Fibroblast of skin of right biceps (primary cell): Measurements from ENCODE around the gene SOX15.
"Not testable (repeated sequence)": the region's sequence is repeated elsewhere in the genome, so short reads cannot be mapped to it uniquely, and the experiment has no call there.

ENCODE experiments used
- DNase-seq: peaks from one replicate; pipeline ENCODE4 v3.0.0-alpha.2; 2013

Gene SOX15

DNA sequence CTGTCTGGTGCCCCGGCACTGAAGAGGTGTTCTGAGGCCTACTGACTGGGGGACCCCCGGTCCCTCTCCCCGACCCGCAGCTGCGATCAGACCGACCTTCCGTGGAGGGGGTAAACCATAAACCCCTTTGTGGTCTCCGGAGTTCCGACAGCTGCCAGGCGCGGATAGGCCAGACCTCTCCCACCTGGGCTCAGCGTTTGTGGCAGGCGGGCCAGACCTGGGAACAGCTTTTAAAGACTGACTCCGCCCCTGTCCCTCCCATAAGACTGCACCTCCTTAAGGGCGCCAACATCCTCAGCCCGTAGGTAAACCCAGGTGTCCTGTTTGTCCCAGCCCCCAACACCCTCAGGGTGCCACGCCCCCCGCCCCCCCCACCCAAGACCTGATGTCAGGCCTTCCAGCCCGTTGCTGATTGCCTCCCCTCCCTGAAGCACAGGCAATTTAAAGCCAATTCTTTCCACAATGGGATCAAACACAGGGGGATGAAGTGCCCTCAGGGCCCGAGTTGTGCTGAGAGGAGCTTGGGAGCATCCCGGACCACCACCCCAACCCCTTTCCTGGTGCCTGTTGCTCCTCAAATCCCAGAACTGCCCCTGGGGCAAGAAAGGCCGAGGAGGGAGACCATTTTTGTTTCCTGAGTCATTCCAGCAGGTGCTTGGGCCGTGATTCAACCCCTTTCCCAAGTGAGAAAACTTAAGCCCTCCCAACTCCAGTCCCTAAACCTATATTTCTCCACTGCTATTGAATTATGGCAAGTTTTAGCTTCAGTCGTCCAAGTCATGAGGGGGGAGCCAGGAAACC, at the start of gene SOX15:
Gene SOX15, minus strand, starts transcription at position 204 of the 801 bp plus-strand sequence. CDS start 418 bp downstream, outside the sequence.
- no peak for DNase-seq

DNA sequence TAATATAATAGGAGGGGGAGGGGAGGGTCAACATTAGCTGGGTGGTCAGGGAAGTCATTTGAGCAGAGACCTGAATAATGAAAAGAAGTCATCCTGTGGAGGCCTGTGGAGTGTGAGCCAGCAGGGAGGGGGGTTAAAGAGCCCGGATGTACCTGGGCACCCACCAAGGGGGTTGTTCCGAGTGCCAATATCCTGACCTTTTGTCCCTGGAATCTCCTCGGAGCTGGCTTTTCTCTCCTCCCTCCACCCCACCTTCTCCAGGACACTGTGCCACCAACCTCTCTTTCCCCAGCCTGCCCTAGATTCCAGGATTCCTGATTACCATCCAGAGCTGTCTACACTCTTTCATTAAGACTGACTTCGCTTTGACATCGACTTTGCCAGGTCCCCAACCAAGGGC, 46.3 kb upstream of the SOX15 start:
- DNase-seq, result no peak

DNA sequence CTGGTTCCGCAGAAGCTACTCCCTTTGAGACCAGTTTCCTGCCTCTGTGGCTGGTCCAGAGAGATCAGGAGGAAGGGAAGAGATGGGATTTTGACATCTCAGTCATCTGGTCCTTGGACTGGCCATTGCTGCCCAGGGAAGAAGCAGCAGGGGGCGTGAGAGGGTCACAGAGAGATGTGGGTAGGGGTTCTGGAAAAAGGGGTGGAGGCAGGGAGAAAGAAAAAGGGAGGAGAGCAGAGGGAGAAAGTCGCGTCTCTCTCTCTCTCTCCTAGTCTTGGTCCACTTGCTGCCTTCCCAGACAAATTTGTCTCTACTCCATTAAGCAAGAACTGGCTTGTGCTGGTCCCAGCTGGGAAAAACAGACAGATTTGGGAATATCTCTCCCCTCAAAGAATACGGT, 44.5 kb upstream of the SOX15 start:
- DNase-seq, result peak; percentile 41

DNA sequence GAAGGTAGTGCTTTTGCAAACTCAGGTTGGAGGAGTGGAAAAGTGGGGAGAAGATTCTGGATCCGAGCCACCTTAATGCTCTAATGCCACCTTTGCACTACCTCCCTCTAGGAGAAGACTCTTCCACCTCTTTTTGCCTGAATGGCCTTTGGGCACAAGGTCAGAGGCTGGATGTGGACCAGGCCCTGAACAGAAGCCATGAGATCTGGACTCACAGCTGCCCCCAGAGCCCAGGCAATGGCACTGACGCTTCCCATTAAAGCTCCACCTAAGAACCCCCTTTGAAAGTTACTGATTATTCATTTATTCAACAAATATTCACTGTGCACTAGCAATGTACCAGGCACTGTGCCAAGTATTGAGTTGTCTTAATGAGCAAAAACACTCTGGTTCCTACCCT, 43.2 kb upstream of the SOX15 start:
- no peak for DNase-seq

DNA sequence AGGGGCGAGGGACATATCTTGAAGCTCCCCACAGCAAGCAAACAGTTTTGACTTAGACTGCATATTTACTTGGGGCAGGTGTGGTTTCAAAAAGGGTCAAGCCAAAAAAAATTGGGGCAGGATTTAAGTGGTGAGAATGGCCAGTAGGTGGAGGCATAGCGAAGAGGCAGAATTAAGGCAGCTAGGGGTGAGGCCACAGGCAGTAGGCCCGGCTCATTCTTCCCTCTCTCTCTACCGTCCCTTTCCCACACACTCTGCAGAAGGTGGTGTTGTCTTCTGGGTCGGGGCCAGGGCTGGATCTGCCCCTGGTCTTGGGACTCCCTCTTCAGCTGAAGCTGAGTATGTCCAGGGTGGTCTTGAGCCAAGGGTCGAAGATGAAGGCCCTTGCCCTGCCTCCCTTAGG, 42.6 kb upstream of the SOX15 start:
- peak; percentile 41 for DNase-seq

DNA sequence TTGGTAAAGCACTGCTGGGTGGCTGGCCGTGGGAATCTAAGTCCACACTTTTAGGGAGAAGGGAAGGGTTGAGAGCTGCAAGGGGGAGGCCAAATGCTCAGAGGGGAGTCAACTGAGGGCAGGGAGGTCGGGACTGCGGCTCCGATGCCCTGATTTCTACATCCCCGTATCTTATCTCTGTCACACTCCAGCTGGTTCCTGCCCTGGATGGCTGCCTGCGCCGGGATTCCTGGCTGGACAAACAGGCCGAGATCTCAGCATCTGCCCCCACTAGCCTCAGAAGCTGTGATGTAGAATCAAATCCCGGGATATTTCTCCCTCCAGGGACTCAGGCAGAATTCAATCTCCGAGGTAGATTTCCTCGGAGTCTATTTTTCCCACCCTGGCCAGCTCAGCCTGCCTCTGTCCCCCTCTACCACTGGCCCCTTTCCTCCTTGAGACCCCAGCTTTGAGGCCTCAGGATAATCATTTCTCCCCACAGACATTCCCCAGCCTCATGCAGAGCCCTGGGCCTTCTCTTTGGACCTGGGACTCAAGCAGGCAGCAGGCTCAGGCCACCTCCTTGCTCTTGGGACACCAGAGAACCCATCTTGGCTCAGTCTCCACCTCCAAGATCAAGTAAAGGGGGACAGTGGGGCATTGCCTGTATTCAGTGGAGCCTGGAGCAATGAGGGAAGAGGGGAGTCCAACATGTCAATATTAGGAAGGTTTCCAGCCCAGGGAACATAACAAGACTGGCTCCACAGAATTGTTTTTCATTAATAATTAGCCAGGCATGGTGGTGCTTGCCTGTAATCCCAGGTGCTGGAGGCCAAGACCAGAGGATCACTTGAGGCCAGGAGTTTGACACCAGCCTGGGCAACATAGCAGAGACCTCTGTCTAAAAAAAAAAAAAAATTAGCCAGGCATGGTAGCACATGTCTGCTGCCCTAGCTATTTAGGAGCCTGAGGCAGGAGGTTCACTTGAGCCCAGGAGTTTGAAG, 41.8 kb upstream of the SOX15 start:
- DNase-seq, result no peak

DNA sequence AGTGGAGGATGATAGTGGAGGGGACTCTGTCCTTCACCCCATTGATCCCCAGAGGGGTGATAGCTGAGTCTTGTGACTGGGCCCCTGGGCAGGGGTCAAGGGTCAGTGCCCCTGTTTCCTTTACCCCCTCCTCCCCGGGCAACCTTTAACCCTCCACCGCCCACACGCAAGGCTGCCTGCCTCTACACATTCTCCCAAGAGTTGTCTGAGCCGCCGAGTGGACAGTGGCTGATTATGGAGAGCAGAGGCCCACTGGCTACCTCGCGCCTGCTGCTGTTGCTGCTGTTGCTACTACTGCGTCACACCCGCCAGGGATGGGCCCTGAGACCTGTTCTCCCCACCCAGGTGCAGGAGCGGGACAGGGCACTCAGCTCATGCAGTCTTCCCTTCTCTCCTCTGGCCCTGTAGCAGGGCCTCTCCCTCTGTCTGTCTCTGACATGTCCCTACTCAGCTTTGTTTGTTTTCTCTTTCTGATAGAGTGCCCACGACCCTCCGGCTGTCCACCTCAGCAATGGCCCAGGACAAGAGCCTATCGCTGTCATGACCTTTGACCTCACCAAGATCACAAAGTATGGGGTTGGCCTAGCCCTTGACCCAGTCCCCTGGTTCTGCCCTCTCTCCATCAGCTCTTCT, 40.2 kb upstream of the SOX15 start, which contains the start of gene SHBG:
Gene SHBG, plus strand, starts transcription at position 197 of the 633 bp plus-strand sequence. Its CDS starts 38 bp downstream, at position 235.
- no peak for DNase-seq

DNA sequence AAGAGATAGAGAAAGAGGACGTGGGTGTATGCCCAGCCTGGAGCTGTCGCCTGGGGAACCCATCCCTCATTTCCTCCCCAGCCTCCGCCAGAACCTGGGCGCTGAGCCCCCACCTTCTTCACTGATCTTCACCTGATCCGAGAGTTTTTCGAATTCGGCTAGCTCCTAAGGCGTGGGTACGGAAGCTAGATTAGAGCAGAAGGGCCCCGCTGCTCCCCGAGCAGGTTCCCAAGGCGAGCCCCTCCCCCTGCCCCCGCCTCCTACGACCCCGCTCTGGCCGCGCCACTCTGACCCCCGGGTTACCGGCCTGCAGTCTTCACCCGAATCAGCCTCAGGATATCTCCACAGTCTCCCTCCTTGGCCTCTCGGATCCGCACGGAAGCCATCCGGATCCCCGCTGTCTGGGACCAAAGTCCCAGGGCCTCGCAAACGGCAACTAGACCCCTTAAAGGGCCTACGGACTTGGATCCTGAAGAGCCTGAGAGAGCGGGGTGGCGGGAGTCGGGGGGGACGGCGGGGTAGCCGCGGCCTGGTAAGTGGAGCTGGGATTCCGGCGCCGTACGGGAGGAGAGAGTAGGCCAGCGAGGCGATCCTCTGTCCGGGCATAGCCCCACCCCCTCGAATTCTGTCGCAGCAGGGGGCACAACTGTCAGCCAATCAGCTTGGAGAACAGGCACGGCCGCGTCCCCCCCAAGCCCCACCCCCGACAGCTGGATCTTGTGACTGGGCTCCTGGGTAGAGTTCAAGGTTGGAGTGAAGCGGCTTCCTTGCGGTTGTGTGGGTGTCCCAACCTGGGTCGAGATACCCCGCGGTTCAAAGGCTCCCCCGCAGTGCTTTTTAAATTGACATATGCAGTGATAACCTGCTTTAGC, 37.6 kb upstream of the SOX15 start, which contains the start of gene SAT2:
Gene SAT2, minus strand, starts transcription at position 572 of the 872 bp plus-strand sequence. Its CDS starts 186 bp downstream, at position 386.
- peak; percentile 94 for DNase-seq

DNA sequence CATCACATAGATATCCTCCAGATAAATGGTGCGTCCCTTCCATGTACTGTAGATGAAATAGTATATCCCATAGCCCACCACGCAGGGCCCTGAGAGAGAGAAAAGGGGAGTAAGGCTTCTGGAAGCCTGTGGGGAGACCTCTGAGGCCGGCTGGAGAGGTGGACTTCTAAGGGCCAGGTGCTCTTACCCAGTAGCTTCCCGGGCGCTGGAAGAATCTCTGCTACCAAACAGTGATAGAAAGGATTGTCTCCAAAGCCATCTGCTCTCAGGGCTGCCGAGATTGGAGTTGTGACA, 37.0 kb upstream of the SOX15 start:
- DNase-seq, result no peak

DNA sequence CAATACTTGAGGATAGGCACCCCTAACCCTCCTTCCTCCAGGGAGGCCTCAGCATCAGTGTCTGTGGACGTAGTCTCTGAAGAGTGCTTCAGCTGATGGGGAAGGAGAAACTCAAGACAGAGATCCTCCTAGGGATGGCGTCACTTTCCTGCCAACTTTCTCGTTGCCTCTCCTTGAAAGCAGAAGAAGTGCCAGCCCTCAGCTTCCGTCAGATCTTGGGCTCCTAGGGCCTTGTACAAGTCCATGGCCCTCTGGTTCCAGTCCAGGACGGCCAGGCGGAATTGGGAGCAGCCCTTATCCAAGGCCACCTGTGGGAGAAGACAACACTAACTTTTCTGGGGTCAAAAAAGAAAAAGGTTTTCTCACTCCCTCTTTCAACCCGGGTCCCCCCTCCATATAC, 36.4 kb upstream of the SOX15 start:
- DNase-seq, result no peak

DNA sequence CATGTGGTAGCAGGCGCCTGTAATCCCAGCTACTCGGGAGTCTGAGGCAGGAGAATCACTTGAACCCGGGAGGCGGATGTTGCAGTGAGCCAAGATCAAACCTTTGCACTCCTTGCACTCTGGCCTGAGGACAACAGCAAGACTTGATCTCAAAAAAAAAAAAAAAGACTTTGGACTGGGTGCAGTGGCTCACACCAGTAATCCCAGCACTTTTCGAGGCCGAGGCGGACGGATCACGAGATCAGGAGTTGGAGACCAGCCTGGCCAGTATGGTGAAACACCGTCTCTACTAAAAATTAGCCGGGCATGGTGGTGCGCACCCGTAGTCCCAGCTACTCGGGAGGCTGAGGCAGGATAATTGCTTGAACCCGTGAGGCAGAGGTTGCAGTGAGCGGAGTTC, 35.9 kb upstream of the SOX15 start:
- DNase-seq, result not testable (repeated sequence)

DNA sequence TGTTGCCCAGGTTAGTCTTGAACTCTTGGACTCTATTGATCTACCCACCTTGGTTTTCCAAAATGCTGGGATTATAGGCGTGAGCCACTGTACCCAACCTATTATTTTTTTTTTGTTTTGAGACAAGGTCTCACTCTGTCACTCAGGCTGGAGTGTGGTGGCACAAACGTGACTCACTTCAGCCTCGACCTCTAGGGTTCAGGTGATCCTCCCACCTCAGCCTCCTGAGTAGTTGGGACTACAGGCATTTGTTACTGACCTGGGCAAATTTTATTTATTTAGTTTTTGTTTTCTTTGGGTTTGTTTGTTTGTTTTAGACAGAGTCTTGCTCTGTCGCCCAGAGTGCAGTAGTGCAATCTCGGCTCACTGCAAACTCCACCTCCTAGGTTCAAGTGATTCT, 33.8 kb upstream of the SOX15 start:
- no peak for DNase-seq

DNA sequence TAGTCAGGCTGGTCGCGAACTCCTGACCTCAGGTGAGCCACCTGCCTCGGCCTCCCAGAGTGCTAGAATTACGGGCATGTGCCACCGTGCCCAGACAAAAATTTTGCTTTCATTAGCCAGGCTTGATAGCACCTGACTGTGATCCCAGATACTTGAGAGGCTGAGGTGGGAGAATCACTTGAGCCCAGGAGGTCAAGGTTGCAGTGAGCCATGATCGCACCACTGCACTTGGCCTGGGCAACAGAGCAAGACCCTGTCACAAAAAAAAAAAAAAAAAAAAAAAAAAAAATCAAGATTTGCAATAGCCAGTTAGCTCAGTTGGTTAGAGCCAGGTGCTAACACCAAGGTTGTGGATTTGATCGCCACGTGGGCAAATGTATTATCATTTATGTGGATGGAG, 30.9 kb upstream of the SOX15 start:
- no peak for DNase-seq

DNA sequence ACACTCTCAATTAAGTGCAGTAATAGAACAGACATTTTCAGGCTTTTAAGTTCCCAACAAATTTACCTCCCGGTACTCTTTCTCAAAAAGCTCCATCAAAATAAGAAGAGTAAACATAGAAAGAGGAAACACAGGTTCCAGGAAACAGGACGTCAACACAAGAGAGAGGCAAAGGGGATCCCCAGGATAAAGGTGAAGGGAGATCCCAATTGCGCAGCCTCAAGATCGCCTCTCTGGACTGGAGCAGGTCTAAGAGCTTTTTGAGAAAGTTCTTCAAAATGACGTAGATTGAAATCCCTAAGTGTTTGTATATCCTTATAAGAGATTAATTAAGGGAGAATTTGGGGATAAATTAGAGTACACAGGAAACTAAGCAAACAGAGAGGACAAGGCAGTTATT, 28.7 kb upstream of the SOX15 start:
- no peak for DNase-seq

DNA sequence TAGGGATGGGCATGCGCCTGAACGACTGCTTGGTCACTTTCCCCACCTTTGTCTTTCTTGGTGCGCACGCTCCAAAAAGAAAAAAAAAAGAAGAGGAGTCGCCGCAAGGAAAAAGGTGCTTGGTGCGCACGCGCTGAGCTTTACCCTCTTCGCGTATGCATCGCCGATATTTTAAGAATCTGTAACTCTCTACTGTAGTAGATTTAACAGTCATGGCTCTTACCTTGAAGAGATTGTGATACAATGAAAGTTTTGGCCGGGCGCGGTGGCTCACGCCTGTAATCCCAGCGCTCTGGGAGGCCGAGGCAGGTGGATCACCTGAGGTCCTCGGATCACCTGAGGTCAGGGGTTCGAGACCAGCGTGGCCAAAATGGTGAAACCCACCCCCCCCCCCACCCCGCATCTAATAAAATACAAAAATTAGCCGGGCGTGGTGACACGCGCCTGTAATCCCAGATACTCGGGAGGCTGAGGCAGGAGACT, 25.4 kb upstream of the SOX15 start:
- DNase-seq, result no peak

DNA sequence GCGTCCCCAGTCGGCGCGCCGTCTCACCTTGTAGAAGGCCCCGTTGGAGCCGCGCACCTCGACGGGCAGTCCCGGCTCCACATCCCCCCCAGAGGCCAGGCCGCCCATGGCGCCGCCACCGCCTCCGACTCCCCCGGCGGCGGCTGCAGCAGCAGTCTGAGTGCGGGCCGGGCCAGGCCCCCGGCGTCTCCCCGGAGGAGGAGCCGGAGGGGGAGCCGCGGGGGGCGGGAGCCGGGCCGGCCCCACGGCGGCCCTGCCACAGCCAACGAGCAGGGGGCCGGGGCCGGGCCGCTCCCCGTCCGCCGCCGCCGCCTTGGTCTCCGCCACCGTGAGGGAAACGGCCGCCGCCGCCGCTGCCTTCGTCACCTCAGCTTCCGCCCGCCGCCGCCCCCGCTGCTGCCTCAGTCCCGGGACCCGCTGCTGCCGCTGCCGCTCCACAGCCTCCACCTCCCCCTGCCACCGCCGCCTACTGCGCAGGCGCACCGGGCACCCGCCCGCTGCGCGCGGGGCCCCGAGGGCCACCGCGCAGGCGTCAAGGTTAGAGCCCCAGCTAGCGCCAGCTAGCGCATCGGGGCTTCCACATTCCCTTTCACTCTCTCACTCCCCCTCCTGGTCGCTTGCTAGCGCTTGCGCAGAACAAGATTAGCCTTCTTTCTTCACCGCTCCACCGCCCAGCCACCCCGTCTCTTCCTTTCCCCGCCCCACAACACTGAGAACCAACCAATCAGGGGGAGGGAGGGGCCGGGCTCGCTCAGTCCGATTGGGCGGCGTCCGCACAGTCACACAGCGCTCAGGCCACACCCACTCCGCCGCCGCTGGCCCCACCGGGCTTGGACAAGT, 24.8 kb upstream of the SOX15 start, which contains the start of gene FXR2:
Gene FXR2, minus strand, starts transcription at position 473 of the 840 bp plus-strand sequence. Its CDS starts 365 bp downstream, at position 108.
- DNase-seq, result peak; percentile 100

DNA sequence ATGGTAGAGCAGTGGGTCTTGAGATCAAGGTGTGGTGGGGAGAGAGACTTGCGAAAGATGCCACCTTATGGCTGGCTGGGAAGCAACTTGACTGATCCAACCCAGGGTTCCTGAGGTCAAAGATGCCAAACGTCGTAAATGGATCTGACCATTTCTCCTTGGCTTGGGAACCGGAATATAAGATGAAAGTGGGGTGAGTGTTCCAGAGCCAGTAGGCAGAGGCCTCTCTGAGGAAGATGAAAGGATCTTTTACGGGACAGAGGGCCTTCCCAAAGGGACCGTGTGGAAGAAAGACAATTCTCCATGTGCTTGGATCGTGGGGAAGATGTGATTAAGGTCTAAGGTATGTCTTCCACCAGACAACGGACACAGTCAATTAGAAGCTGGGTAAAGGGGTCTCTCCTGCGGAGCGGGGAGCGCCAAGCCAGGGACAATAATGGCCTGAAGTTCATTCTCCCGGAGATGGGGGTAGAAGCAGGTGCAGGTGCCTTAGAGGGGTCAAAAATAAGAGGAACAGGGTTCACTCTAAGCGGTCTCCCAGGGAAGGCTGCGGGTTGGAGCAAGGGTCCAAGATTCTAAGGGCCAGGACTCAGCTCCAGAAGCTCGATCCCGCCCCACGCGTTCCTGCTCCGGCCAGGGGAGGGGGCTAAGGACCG, 24.0 kb upstream of the SOX15 start:
- peak; percentile 68 for DNase-seq

DNA sequence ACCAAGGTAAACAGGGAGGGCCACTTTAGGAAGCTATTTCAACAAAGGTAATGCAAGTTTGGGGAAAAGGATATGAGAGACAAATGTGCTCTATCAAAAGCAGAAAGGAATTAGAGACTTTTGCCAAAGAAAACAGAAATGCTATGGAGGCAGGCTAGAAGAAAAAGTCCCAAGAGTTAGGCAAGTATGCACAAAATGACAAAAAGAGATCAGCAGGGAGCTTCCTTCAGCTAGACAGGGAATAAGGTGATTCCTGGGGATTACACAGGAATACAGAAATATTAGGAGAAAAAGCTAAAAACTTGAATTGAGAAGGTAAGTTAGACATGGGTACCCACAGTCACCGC, 22.4 kb upstream of the SOX15 start:
- peak; percentile 17 for DNase-seq

DNA sequence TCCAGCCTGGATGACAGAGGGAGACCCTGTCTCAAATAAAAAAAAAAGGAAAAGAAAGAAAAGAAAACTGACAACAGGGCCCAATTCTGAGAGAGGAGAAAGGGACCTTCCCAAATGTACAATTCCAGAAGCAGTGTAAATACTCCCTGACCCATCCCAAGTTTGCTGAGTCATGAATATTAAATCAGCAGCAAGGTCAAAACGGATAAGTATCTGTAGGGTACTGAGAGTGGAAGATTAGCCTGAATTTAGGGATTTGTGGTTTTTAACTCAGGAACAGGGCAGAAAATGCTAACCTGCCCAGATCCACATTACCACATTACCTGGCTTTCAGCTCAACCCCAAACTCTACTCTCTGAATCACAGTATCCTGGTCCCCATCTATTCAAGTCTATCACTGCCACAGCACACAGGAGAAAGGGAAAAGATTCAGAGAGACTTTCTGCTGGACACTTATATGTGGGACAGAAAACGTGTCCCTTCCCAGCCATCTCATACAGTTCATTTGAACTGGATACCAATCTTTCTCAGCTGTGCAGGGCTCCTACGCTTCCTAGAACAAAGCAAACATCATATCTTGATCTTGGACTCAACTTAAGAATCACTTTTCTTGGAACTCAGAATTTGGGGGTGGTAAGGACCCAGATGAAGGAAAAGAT, 21.9 kb upstream of the SOX15 start:
- no peak for DNase-seq

DNA sequence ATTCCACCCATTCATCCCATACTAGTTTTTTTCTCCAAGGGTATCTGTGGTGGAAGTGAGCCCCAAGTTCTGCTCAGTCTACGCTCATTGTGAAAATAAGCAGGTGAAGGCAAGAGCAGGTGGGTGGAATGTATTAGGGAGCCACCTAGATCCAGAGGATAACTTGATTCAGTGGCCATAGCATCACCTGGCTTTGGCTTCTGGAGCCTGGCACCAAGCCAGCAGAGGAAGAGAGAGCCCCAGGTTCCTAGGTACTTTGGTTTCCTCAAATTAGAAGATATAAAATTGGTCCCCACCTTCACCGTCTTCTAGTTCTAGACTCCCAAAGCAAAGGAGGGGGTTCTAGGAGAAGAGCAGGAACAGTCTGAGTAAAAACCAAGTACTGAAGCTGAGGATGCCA, 20.7 kb upstream of the SOX15 start:
- no peak for DNase-seq
